Hematopoietic multipotent progenitor cell treated with erythropoietin and hydrocortisone succinate and interleukin-3 and kit ligand, for 15 days (in vitro differentiated cells): ENCODE data around the gene IZUMO1.
"Not testable (repeated sequence)": the region's sequence is repeated elsewhere in the genome, so short reads cannot be mapped to it uniquely, and the experiment has no call there.

ENCODE experiments used
- DNase-seq: peaks from one replicate; pipeline ENCODE4 v3.0.0-alpha.2; 2015; ENCODE audit warnings: low spot score

Gene IZUMO1

DNA sequence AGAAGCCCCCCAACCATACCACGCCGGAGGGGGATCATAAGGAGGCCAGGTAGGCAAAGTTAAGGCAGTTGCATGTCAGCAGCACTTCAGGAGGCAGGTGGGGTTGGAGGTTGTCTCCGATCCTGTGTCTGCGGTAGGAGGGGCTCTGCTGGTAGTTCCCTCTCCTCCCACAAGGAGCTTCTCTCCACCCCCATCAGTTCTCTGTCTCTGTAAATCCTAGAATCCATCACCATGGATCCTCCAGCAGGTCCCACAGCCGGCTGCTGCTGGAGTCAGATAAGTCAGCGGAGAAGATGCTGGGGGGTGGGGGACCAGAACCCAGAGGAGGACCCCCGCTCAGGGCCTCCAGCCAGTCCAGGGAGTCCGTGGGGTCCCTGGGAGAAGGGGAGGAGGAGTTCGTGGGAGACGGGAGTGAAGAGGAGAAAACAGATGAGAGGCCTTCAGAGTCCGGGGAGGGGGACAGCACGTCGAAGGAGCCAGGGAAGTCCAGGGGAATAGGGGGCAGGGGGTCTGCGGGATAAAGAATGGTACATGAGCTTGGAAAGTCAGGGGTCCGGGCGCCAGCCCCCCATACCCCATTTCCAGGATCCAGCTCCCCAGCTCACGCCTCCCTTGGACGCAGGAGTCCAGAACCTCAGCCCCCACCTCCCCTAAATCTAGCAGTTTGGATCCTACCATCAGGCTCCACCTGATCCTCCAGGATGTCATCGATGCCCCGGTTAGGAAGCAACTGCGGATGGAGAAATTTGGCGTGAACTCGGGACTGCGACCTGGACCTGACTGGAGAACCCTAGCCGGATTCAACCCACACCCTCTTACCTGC is 33.5 kb downstream of the IZUMO1 start:
- no peak for DNase-seq

DNA sequence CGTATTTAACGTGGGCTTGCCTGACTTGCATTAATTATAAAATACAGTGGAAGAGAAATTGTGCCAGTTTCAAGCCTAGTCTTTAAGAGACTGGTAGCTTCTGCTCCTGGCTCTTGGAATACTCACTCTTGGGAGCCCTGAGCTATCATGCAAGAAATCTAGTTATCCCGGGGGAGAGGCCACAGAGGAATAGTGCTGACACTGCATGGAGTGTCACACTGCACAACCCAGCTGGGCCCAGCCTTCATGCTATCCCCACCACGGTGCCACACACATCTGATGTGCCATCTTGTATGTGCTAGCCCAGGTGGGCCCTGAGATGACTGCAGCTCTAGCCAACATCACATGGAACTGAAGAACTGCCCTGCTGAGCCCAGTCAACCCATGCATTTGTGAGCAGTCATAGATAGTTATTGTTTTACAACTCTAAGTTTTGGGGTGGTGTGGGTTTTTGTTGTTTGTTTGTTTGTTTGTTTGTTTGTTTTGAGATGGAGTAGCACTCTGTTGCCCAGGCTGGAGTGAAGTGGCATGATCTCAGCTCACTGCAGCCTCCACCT is 35.5 kb downstream of the IZUMO1 start:
- DNase-seq, result no peak

DNA sequence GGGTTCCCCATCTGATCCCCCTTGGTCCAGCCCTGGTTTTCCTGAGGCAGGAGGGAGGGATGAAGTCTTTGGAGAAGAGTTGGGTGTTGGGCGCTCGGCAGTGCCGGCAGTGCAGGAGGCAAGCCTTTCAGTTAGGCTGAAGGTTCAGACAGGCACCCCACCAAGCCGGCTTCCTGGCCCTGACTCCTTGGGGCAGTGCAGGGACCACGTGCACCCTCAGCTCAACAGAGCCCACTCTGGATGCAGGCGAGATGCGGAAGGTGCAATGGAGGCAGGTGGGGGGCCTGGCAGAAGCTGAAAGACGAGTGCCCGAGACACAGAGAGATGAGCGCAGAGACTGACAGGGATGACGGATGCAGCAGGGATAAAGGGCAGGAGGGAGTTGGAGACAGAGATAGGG is 38.2 kb downstream of the IZUMO1 start:
- DNase-seq, result no peak

DNA sequence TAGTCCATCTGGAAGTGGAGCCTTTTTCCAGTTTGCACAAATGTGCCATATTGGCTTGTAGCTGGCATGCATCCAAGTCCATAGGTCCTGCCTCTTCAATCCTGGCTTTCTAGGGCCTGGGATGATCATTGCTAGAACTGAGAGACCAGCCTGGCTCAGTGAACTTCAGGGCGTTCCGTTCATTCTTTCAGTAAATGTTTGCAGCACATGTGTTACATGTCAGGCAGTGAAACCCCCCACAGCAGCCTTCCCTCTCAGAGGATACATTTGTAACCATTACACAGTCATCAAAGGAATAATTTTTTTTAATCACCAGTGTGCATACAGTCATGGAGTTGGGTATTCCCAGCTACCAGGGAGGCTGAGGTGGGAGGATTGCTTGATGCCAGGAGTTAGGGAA is 41.3 kb downstream of the IZUMO1 start:
- DNase-seq, result no peak

DNA sequence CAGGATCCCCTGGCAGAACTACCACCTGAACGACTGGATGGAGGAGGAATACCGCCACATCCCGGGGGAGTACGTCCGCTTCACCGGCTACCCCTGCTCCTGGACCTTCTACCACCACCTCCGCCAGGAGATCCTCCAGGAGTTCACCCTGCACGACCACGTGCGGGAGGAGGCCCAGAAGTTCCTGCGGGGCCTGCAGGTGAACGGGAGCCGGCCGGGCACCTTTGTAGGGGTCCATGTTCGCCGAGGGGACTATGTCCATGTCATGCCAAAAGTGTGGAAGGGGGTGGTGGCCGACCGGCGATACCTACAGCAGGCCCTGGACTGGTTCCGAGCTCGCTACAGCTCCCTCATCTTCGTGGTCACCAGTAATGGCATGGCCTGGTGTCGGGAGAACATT is 43.4 kb downstream of the IZUMO1 start:
- DNase-seq, result no peak

DNA sequence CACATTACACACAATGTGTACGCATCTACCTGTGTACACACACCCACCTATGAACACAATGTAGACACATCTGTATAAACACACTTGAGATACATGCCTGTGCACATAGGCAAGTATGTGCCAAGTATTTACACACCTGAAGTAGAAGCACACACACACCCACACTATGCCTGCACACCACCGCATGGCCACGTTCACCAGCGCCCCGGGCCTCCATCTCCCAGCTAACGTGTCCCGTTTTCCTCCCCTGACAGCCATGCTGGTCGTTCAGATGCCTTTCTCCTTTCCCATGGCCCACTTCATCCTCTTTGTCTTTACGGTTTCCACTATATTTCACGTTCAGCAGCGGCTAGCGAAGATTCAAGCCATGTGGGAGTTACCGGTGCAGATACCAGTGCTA is 44.0 kb downstream of the IZUMO1 start:
- DNase-seq, result no peak

DNA sequence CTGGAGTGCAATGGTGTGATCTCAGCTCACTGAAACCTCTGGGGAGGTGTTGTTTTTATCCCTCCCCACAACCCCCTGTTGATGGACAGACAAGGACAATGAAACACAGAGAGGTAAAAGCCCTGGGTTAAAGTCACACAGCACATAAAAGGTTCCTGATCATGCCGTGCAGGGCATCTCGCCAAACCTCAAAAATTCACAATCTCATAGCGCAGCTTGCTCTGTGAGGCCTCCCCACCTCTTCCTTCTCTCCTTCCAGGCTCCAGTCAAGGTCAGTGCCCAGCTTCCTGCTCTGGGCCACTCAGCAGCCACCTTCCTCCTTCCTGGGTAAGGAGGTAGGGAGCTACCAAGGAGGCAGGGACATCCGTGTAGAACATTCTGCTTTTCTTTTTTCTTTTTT is 48.7 kb downstream of the IZUMO1 start:
- peak; percentile 12 for DNase-seq

DNA sequence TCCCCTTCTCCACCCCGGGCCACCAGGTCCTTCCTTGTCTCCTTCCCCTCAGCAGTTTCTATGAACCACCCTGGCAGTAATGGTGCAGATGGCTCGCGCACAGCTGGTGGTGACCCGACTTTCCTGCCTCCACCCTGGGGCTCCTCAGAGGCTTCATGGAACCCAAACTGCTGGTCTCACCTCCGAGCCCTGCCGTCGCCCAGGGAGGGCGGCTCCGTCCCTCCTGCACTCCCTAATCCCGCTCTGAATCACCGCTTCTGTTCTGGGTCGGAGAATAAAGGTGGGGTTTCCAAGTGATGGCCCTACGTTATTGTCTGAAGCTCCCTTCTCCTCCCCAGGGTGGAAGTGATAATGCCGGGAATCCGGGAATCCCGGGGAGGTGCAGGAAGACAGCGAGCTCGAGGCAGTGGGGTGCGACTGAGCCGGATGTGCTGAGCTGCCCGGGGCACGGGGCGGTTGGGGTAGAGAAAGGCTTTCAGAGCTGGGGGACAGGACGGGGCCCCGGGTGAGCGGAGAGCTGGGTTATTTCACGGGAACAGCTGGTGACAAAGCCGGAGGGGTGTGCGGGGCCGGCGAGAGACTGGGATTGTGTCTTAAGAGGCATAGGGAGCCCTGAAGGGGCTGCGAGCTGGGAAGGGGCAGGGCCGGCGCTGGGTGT is 50.2 kb downstream of the IZUMO1 start:
- DNase-seq, result no peak

DNA sequence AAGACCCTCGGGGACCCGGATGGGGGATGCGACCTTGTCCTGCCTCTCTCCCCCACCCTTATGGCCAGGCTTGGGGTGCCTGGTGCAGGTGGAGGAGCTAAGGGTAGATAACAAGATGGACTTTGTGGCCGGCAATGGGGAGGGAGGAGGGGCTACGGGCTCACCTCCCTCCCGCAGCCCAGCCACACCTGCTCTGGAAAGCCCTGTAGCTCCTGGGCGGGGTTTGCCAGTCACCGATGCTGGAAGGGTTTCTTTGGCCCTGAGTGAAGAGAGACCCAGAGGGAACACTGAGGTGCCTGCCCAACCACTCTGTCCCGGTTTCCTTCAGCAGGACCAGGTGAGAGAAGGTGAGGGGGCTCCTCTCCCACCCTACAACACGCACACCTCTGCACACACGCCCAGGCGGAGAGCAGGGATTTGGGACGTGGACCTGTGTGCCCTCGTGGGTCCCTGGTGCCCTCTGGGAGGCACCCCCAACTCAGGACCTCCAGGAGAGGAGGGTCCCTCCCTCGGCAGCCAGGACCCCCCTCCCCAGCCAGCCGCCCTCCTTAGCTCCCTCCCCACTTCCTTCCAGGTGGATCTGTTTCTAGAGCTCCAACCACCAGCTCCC is 50.9 kb downstream of the IZUMO1 start, which contains the start of gene FUT2:
FUT2 (plus strand) TSS at position 229 of the 610 bp plus-strand sequence. CDS start 6,986 bp downstream, outside the sequence.
- no peak for DNase-seq

DNA sequence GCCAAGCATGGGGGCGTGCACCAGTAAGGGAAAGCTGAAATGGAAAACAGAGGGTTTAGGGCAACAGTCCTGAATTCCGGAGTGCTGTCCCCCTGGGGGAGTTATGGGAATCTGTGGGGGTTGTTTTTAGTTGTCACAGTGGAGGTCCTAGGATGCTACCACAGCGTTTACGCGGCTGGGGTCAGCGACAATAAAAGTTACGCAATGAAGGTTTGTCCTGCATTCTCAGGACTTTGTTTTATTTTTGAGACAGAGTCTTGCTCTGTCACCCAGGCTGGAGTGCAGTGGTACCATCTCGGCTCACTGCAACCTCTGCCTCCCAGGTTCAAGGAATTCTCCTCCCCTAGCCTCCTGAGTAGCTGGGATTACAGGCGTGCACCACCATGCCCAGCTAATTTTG is 53.1 kb downstream of the IZUMO1 start:
- DNase-seq, result not testable (repeated sequence)
